Fibroblast of skin of left biceps (primary cell): ENCODE measurements around the gene KIF21B.
"Not testable (repeated sequence)": the region's sequence is repeated elsewhere in the genome, so short reads cannot be mapped to it uniquely, and the experiment has no call there.

ENCODE experiments used
- DNase-seq, 2 experiments: peaks; one replicate each; pipeline ENCODE4 v3.0.0-alpha.2; 2013; ENCODE audit warnings: low read depth in 2 of 2

The KIF21B gene

DNA sequence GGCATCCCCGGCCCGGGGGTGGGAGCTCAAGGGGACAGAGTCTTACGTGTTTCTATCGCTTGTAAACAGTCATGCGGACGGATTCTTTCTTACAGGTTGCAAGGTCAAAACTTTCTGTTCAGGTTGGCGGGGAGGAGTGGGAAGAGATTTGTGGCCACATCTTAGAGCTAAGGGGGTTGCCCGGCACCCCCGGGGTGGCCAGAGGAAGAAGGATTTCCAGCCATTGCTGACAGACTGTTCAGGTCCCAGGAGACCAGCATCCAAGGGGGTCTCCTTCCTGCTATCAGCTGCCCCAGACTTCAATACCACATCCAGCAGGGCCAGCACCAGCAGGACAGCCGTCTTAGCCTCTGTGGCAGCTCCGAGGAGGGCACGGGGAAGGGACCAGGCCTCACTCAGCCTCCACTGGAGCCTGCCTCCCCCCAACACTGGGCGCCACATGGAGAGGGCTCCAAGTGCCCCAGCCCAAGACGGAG lies 52.0 kb downstream of the KIF21B start:
- DNase-seq = no peak

DNA sequence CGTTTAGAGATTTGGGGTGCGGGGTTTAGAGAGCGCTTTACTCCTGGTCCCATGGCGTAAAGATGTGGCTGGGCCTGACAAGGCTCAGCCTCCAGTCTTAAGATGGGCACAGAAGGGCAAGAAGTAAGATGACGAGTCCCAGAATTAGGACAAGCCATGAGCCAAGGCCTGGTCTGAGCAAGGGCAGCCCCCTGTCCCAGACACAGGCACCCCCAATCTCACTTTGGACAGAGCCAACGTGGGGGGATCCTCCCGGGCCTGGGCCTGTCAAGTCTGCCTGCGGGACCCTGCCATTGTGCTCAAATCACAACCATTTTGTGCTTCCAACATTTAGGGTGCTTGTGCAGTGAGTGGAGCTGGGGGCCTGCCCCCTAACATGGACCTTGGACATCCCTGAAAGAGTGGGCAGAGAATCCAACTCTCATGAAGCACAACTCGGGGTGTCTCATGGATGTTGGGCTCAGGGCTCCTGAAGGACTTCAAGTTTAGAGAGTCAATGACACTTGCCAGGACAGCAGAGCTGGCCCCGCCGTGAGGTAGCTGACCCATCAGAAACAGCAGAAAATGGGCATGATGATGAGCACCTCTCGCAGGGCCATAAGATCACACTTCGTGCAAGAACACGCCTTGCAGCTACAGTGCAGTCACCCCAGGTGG lies 52.6 kb downstream of the KIF21B start:
- no peak for DNase-seq

DNA sequence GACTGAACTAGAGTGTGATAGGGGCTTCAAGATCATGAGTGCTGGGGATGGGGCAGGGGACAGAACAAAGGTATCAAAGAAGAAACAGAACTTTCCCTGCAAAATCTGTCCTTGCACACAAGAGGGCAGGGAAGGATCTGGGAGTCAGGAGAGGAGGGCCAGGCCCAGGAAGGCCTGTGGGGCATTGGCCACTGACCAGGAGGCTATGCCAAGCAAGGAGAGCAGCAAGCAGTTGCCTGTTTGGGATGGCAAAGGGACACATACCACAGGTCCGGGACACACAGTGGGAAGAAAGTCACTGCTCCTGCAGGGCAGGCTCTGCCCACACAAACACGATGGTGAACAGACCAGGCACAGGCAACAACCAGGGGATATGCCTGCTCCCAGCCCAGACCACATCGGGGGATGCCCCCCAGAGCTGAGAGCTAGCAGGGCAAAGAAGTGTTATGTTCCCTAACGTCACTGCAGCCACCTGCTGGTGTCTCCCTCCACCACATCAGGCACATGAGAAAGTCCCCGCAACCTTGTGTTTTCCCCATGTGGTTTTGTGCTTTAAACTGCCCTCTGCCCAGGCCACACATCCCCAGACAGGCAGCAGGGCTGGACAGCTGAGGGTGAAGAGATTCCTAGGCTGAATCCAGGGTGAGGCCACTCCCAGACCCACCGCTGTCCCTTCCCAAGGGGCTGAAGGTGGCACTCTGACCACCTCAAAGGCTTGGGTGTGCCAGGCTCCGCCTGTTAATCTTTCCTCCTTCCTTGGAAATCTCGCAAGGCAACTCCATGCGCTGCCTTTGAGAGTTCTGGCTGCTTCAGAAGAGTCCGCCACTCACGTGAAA lies 53.6 kb downstream of the KIF21B start:
- DNase-seq = no peak

DNA sequence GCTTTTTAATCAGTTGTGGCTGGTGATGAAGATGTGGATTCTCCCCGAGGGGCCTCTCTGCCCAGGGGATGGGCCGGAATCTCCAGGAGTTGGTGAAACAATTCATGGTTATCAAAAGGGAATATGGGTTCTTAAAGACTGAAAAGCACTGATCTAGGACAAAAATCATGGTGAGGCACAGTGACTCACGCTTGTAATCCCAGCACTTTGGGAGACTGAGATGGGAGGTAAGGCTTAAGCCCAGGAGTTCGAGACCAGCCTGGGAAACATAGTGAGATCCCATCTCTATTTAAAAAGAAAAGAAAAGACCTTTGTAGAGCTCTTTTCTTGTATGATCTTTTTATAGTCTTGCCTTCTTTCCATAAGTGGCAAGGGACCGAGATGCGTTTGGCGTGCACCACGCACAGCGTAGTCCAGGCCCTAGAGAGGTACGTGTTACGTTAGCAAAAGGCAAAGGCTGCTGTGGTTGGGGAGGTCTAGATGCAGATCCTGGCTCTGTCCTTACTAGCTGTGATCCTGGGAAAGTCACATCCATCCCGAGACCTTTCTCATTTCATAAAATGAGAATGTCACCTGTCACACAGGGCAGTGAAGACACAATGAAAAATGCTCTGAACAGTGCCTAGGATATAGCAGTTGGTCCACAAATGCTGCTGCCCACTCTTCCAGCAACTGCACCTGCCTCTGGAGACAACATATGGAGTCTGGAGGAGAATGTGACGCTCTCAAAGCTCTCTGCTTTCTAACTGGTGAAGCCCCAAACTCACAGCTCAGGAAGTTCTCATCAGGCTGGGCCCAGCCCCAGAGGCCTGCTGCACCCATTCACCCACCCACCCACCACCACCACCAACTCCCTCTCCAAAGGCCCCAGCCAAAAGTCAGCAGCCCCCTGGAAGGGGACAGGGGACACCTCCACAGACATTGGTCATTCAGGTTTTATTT lies 54.8 kb downstream of the KIF21B start:
- no peak for DNase-seq

DNA sequence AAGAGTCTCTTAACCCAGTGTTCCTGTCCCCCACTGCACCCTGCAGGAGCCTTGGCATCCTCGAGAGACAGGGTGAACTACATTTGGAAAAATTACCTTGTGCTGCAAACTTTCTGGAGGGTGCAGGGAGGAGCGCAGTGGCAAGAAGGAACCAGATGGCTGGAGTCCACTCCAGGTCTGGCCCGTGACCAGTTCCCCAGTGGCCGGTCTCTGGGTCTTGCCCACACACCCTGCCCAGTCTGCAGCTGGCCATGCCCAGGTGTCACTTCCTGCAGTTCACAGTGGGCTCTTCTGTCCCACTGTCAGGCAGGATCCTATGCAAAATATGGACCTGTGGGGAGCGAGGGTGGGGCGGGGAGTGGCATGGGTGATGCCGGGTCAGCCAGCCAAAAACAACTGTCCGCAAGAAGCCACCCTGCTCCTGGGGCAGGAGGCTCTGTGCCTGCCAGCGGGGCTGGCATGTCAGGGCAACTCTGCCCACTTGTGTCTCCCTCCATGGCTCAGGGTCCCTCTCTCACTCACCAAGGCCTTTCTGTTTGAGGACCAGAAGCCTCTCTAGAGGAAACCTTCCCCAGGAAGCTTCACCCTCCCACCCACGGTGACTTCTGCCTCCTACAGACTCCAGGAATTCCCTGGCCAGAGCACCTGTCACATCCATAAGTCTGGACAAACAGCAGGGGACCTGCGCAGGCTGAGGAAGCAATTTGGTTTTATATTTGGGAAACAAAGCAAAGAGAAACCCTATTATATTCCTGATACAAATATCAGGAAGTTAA lies 55.6 kb downstream of the KIF21B start:
- DNase-seq = no peak

DNA sequence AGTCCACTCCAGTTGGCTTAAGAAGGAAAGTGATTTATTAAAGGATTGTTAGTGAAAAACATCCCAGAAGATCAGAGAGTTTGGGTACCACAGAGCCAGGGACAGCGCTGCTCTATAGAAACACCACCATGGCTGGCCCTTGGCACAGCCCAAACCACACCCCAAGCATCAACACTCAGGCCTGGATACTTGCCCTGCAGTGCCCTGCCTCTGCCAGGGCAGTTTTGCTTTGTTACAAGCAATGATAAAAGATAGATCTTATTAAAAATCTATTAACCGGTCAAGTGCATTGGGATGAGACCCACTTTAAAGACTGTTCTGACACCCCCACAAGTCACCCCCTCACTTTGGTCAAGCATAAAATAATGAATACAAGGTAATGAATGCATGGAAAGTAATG lies 56.6 kb downstream of the KIF21B start:
- no peak for DNase-seq

DNA sequence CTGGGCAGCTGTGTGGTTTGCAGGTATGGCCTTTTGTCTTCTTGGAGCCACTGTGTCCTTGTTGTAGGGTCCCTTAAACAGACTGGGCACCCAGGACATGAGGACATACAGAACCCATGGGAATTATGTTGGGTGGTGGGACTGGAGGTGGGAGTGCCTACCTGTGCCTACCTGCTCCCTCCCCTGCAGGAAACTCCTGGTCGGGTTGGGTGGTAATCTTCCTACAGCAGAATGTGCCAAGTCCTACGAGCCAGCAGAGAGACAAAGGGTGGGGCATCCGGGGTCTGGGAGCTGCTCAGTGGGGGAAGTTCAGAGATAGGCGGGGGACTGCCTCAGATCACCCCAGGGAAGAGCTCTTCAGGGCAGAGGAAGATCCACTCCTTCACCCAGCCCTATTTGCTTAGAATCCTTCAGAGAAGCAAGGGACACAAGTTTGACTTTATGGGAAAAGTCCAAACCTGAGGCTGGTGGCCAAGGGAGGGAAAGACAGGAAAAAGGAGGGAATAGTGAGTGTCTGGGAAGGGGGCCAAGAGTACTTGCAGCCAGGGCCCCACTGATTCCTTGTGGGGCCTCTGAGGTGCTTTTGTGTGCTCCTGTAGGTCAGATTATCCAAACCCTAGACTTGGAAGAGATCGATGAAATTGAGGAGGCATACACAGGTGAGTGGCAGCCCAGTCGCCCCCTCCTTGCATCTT lies 58.3 kb downstream of the KIF21B start:
- no peak for DNase-seq

DNA sequence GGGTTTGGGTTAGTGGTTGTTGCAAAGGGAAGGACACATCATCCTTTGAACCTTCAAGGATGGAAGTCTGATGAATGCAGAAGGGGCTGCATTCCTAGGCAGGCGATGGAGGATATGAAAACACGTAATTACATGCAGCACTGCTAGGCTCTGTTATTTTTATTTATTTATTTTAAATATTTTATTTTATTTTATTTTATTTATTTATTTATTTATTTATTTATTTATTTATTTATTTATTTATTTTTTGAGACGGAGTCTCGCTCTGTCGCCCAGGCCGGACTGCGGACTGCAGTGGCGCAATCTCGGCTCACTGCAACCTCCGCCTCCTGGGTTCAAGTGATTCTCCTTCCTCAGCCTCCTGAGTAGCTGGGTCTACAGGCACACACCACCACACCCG lies 59.6 kb downstream of the KIF21B start:
- not testable (repeated sequence) for DNase-seq

DNA sequence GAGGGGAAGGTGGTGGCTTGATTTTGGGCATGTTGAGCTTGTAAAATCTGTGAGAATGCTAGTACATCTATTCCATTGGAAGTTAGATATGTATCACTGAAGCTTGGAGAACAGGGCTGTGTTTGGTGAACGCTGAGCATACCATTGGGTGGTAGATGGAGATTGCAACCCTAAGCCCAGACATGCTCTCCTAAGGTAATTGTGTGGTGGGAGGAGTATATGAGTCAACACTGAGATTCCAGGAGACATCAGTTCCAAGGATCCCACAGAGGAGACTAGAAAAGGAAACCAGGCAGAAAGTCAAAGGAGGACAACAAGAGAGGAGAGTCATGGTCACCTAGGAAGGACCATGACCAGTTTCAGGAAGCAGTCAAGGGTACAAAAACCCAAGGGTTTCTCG lies 60.4 kb downstream of the KIF21B start:
- no peak for DNase-seq

DNA sequence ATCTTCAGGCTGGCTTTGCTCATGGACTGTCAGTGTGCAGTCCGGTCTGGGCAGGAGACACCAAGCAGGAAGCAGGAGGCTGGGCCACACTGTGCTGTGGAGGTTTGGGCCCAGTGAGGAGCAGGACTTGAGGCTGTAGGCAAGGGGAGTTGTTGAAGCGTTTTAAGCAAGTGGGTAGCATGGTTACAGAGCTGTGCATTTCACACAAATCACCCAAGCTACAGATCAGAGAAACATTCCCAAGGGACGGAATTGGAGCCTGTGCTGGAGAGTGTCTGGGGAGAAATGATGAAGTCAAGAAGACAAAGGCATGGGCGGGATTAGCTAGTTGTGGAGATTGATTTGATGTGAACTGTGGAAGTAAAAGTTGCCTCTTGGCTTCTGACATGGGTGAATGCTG lies 60.9 kb downstream of the KIF21B start:
- DNase-seq = no peak

DNA sequence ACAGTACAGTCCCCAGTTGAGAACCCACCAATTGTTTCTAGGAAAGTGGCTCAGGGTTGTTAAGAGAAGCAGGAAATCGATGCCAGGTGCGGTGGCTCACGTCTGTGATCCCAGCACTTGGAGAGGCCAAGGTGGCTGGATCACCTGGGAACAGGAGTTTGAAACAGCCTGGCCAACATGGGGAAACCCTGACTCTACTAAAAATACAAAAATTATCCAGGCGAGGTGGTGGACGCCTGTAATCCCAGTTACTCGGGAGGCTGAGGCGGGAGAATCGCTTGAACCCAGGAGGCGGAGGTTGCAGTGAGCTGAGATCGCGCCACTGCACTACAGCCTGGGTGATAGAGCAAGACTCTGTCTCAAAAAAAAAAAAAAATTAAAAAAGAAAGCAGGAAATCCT lies 61.4 kb downstream of the KIF21B start:
- DNase-seq = not testable (repeated sequence)

DNA sequence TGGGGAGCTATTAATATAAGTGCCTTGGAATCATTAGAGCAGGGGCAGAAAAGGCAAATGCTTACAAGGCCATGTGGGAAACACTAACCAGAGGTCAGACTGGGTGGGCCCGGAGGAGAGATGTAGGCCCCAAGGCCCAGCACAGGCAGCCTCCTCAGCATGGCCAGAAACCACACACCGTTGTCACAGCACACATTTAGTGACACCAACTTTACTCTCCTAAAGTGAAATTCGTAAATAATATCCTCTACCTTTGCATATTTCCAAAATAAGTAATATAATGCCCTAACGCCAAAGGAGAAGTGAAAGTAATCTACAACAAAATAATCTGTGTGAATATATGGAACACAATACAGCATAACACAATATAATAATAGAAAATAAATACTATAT lies 62.6 kb downstream of the KIF21B start:
- no peak for DNase-seq

DNA sequence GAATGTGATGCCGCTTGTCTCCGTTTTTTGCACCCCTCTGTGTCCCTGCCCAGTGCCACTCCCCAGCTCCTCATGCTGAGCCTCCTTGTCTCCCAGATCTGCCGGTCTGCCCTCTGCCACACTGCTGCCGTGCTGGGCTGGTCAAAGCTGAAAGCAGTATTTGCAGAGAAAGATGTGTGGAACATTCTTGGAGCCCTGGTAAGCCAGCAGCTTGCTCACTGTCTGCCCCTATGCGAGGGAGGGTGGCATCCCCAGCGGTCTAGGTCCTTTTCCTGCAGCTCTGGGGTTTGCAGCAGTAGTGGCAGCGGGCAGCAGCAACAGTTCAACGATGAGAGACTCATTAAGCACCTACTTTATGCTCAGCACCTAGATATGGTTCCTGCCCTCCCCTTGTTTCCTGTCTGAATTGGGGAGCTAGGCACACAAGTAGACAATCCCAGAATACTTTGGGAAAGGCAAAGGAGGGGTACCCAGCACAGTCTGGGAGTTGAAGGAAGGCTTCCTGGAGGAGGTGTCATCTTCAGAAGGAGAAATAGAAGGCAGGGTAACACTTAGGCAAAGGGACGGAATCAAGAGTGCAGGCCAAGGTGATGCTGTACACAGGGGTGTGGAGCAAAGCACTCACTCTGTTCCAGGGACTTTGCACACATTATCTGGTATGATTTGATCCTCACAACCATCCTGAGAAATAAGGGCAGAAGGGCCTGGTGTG lies 63.1 kb downstream of the KIF21B start:
- DNase-seq = no peak

DNA sequence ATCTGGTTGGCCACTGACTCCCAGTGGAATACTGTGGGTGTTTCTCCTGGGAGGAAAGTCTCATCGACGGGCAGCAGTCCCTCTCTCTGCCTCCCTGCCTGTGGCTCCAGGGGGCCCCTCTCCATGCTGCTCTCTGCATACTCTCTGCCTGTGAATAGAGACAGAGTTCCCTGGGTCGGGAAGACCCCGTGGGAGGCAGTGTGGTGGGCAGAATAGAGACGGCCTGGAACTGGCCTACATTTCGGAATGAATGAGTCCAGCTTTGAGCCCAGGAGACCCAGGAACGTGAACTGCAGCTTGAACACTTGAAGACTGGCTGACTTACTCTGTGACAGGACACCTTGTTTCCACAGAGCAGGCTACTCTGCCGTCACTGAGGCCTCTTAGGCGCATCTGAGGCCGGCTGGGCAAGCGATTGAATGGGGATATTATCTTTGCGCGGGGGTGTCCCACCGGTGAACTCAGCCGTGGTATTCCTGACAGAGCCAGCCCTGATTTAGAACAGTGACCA lies 64.0 kb downstream of the KIF21B start:
- DNase-seq = no peak

DNA sequence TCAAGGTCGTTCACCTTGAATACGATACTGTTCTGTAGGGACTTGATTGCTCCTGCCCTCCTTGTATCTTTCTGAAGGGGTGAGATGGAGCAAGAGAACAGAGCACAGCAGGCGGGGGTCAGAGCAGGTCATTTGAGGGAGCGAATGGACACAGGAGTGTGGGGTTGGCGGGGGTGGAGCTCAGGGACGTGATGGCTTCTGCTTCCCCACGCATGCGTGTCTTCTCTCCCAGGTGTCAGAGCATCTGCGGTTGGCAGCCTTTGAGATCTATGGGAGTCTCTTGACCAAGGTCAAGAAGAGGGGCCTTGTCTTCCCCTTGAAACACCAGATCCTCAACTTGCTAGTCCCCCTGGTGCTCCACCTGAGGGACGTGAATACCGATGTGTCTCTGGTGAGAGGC lies 64.9 kb downstream of the KIF21B start:
- DNase-seq = no peak

DNA sequence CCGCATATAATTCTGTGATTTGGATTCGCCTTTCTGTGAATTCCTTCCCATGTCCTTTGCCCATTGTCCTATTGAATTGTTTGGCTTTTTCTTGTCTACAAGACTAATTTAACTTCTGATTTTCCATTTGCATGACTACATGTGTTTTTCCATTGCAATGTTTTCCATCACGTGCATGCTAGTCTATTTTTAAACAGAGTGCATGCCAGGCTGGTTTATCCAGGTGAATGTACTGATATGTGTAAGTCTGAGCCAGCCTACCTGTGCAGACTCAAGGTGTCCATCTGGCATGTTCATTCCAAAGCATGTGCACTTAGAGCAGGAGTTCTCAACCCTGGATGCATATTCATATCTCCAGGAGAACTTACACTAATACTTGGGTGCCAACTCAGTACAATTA lies 69.1 kb downstream of the KIF21B start:
- DNase-seq = no peak

DNA sequence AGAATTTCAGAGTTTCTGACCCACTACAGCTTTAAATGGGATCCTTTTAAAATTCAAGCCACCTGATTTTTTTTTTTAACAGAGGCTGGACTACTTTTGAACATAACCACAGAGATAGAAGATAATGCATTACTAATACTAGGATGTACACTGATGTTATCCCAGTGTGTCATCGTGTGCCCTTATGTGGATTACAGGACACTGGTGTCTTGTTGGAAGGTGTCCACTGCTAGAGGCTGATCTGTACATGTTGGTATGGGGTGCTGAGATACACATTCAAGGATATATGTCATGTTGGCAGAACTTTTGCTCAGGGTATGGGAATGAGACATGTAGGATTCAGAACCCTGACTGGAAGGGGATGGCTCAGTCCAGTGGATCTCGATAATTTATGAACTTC lies 72.5 kb downstream of the KIF21B start:
- no peak for DNase-seq

DNA sequence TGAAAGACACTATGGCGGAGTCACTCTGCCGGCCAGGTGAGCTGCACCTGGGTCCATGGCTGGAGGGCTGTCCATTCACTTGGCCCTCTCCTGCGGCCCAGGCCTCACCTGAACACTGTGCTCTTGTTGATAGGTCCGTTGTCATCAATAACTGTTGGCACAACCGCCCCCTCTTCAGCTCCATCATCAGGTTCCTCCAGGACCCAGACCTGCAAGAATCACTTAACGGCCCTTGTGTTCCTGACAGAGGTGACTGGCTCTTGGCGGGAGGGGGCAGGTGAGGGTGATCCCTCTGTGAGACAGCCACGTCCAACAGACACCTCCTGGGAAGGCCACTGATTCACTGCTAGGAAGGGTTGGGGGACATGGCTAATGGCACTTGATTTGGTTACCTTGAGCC lies 73.9 kb downstream of the KIF21B start:
- DNase-seq = no peak

DNA sequence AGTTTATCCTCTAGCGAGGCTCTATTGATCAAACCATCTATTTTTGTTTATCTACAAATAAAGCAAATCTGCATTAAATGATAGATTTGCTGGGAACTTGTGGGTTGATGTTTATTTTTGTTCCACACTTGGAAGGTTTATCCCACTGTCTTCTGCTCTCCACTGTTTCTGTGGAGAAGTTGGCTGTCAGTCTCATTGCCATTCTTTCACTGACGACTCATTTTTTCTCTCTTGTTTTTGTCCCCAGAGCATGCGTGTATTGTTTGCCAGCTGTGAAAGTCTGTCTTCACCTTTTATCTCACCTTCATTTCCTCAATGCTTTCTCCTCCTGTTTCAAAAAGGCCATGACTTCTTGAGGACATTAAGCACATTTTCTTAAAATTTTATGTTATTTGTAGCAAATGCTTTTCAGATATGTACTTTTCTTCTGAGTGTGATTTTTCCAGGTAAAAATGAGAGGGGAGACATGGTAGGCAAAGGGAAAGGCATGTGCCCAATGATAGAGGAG lies 76.4 kb downstream of the KIF21B start:
- DNase-seq = no peak

DNA sequence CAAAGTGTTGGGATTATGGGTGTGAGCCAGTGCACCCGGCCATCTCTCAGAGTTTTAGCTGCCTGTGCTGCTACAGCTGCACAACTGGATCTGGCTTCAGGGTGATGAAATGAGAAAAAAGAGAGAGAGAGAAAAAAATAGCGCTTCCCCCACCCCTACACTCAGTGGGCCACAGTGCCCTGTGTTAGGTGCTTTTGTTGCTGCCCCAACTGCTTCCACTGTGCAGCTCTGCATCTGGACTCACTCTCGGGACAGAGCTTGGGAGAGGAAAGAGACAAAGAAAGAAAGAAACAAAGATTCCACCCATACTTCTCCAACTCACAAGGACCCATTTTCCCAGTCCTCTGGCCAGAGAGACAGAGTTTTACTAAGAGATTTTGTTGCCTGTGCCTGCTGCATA lies 78.4 kb downstream of the KIF21B start:
- DNase-seq = no peak
